Type B pancreatic cell (in vitro differentiated cells): ENCODE results near the gene OR51E1. TPM values are rescaled to one million over a fixed set of nuclear protein-coding genes. Genes with fewer than 3 reads are reported as not detected.

Experiments
- DNase-seq: peaks from one replicate; pipeline ENCODE4 v3.0.0; 2021; ENCODE audit warnings: mixed read lengths; ENCODE audit not compliant: unreplicated experiment; ENCODE audit errors: extremely low spot score
- H3K27ac Mint-ChIP-seq: 2 replicates; pipeline ENCODE4 v1.8.0; 2021; ENCODE audit warnings: mild to moderate bottlenecking, mixed read lengths
- H3K27me3 Mint-ChIP-seq: 2 replicates; pipeline ENCODE4 v1.8.0; 2021; ENCODE audit warnings: mixed read lengths
- H3K36me3 Mint-ChIP-seq: 2 replicates; pipeline ENCODE4 v1.8.0; 2021; ENCODE audit warnings: mixed read lengths
- H3K4me1 Mint-ChIP-seq: one replicate; pipeline ENCODE4 v1.8.0; 2021; ENCODE audit warnings: mixed read lengths; ENCODE audit not compliant: unreplicated experiment
- H3K4me3 Mint-ChIP-seq: 2 replicates; pipeline ENCODE4 v1.8.0; 2021; ENCODE audit warnings: mild to moderate bottlenecking, mixed read lengths
- H3K9me3 Mint-ChIP-seq: 2 replicates; pipeline ENCODE4 v1.8.0; 2021; ENCODE audit warnings: mixed read lengths
- CTCF ChIP-seq: fragments of 200-600 bp; sonication (generic); conservative IDR thresholded peaks from 2 replicates; pipeline ENCODE4 v1.5.0; 2021; ENCODE audit warnings: antibody characterized with exemption, mild to moderate bottlenecking
- total RNA-seq: library from RNA; stranded (reverse); gene quantifications from 2 replicates; pipeline ENCODE4 v1.2.1, GENCODE V29; 2021; ENCODE audit warnings: low replicate concordance

The OR51E1 gene
- total RNA-seq, 1 donor from 2014 or later, result 0.51 TPM

GRCh38 chr11:4682623-4683419 lies 39.0 kb downstream of the OR51E1 start:
- H3K4me1 Mint-ChIP-seq, result no peaks in the 10 kb centered on the region
- H3K27ac Mint-ChIP-seq, result no peak overlapping the region
- TF ChIP-seq CTCF, result no peak
- no peak overlapping the region for H3K4me3 Mint-ChIP-seq
- H3K9me3 Mint-ChIP-seq, result no peaks in the 10 kb centered on the region
- no peaks in the 10 kb centered on the region for H3K27me3 Mint-ChIP-seq
- no peaks in the 10 kb centered on the region for H3K36me3 Mint-ChIP-seq
- DNase-seq, result no peak

- Mint-ChIP-seq H3K27ac (no peak overlapping the region), H3K36me3 (no peaks in the 10 kb centered on the region), H3K27me3 (no peaks in the 10 kb centered on the region), H3K9me3 (no peaks in the 10 kb centered on the region), H3K4me3 (no peak overlapping the region), H3K4me1 (no peaks in the 10 kb centered on the region)
- TF ChIP-seq CTCF, result no peak
- no peak for DNase-seq
These were observed 41.0 kb downstream of the OR51E1 start for GRCh38 chr11:4684631-4685285.

- Mint-ChIP-seq H3K27me3 (peaks cover 3% of the 10 kb centered on the region), H3K36me3 (no peaks in the 10 kb centered on the region), H3K9me3 (no peaks in the 10 kb centered on the region), H3K4me1 (no peaks in the 10 kb centered on the region), H3K27ac (no peak overlapping the region), H3K4me3 (no peak overlapping the region)
- TF ChIP-seq CTCF, result no peak
- DNase-seq, result no peak
These were observed 51.7 kb downstream of the OR51E1 start for GRCh38 chr11:4695442-4695841.

GRCh38 chr11:4697585-4697984 lies 53.8 kb downstream of the OR51E1 start, which contains the start of gene OR51E2:
TSS of gene OR51E2 (minus strand) at chr11:4697853. CDS start at chr11:4682711, 15,142 bp downstream.
- Mint-ChIP-seq H3K27me3 (no peaks in the 10 kb centered on the region), H3K9me3 (no peaks in the 10 kb centered on the region), H3K4me3 (no peak within 1 kb of the TSS), H3K4me1 (no peaks in the 10 kb centered on the region), H3K27ac (no peak within 1 kb of the TSS), H3K36me3 (no peaks in the 10 kb centered on the region)
- DNase-seq, result no peak
- no peak for TF ChIP-seq CTCF

GRCh38 chr11:4699697-4700435 lies 56.1 kb downstream of the OR51E1 start:
- peaks cover 8% of the 10 kb centered on the region for H3K4me1 Mint-ChIP-seq
- H3K4me3 Mint-ChIP-seq, result no peak overlapping the region
- no peak for TF ChIP-seq CTCF
- DNase-seq, result no peak
- no peaks in the 10 kb centered on the region for H3K9me3 Mint-ChIP-seq
- H3K36me3 Mint-ChIP-seq, result no peaks in the 10 kb centered on the region
- H3K27me3 Mint-ChIP-seq, result no peaks in the 10 kb centered on the region
- H3K27ac Mint-ChIP-seq, result no peak overlapping the region
